Raji (cell line): ENCODE data around the gene GINS2.

Experiments
- POLR2A ChIP-seq: IDR thresholded peaks from 2 replicates; pipeline ENCODE4 v1.6.1; 2011; ENCODE audit warnings: low read depth, low read length, control low read depth; ENCODE audit not compliant: insufficient read depth

The GINS2 gene

DNA sequence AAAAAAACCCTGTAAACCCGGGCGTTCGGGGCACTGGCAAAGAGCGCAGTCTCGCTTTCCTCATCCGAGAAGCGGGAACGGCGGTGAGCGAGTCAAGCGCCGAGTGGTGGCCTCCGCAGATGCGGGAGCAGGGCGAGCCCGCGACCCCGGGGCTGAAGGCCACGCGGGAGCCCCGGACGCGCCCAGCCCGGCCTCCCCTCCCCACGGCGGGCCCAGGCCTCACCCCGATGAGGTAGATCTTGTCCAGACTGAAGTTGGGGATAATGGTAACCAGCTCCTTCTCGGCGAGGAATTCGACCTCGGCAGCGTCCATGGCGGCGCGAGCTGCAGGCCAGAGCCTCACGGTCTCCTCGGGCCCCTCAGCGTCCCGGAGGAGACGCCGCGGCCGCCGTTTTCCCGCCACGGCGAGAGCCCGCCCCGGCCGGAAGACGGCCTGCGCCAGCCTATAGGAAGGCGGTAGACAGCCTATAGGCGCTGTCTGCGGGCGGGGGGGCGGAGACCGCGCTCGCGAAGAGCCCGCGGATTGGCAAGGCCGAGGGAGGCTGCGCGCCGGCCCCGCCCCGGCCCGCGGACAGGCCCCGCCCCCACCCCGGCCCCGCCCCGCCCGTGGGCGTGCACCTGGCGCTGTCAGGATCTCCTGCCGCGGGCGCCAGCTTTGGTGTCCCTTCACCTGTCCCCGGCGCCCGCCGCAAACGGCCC is at the start of gene GINS2:
Gene GINS2, minus strand, starts transcription at position 369 of the 699 bp plus-strand sequence. Its CDS starts 56 bp downstream, at position 313.
- peak; percentile 87 for TF ChIP-seq POLR2A

DNA sequence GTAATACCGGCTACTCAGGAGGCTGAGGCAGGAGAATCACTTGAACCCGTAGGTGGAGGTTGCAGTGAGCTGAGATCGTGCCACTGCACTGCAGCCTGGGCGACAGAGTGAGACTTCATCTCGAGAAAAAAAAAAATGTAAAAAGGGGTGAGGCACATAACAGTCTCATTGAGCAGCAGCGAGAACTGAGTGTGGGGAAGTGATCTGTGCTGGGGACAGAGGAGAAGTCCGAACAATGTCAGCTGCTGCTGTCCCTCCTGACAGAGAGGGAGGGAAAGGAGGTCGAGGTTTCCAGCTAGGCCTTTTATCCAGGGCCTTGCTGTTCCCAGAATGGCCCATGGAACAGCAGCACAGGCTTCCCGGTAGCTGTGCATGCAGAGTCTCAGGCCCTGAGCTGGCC is 48.2 kb upstream of the GINS2 start:
- no peak for TF ChIP-seq POLR2A

DNA sequence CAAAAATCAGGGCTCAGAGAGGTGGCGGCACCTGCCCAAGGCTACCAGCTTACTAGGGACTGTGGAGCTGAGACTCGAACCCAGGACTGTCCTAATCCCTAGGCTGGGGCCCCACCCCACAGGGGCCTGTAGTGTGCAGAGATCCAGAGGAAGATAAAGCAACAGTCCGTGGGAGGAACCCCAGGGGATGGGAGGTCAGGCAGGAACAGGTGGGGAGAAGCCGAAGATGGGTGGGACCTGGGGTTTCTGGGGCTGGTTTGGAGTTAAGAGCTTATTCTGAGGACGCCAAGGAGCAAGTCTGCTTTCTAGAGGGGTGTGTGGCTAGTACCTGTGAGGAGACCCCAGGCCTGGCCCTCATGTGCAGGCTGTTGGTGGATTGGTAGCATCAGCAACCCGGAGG is 47.2 kb upstream of the GINS2 start:
- TF ChIP-seq POLR2A: no peak

DNA sequence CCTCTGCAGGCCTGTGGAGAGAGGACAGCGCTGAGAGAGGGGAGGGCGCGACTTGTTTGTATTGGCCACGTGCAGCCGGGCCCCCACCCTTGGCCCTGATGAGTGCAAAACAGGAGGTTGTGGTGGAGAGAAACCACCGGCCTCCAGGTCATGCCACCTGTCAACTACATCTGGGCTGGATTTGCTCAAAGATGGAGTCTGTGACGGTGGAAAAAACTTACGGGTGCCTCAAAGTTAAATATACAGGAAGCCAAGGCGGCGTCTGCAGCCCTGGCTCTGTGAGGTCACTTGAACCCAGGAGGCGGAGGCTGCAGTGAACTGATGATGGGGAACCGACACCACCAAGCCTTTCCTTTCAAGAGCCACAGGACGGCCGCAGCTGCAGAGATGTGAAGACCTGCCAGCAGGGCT is 46.5 kb upstream of the GINS2 start:
- no peak for TF ChIP-seq POLR2A

DNA sequence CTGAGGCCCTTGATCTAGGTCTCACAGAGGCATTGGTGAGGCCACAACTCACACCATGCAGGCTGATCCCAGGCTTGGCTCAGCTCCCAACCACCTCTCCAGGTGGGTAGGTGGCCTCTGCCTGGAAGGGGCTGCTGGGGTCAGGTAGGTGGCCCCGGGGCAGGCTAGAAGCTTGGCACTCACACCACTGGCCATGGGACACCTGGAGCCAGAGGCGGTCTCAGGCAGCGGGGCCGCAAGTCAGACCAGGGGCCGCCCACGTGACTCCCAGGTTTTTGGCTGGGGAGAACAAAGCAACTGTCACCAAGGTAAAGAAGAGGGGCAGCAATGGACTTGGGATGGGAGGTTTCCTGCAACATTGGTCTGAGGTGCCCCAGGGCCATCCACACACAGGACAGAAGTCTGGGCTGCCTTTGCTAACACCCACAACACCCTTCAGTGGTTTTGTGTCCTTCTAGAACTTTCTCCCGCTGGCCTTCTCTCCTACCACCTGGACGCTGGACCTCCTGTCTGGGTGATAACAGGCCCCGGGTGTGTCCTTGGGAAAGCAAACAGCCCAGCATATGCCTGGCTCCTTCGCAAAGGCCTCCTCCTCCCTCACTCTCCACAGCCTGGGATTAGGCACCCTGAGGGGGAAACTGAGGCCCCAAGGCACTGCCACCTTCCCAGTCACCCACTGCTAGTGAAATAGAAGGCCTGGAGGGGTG is 45.7 kb upstream of the GINS2 start:
- no peak for TF ChIP-seq POLR2A

DNA sequence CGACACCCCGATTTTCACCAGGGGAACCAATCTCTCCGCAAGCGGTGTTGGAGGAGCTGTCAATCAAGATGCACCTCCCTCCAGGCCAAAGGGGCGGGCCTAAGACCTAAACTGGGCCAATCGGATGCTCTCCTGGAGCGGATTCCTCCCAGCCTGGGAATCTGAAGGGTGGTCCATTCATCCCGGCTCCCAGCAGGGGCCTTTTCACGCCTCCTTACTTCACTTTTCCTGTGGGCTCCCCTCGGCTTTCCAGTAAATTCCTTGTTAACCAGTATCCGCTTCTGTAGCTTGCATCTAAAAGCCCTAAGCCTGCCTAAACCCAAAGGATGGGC is 45.1 kb upstream of the GINS2 start:
- no peak for TF ChIP-seq POLR2A

DNA sequence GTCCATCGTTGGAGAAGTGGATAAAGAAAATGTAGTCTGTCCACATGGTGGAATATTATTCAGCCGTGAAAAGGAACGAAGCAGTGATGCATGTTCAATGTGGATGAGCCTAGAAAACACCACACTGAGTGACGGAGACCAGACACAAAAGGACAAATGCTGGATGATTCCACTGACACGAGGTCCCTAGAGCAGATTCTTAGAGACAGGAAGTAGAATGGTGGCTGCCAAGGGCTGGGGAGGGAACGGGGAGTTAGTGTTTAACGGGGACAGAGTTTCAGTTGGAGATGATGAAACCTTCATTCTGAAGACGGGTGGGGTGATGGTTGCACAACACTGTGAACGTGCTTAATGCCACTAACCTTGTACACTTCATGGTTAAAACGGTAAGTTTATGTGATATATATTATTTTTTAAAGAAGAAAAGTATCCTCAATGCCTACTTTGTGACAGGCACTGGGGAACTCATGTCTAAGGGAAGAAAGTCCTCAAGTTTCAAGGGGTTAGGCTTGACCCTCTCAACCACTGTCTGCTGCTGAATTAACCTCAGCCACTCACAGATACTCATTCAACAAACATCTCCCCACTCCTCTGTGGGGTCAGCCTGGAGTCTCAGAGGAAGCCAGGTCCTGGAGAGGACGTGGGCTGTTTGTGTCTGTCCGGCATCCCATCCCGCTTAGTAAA is 44.5 kb upstream of the GINS2 start:
- TF ChIP-seq POLR2A: no peak

DNA sequence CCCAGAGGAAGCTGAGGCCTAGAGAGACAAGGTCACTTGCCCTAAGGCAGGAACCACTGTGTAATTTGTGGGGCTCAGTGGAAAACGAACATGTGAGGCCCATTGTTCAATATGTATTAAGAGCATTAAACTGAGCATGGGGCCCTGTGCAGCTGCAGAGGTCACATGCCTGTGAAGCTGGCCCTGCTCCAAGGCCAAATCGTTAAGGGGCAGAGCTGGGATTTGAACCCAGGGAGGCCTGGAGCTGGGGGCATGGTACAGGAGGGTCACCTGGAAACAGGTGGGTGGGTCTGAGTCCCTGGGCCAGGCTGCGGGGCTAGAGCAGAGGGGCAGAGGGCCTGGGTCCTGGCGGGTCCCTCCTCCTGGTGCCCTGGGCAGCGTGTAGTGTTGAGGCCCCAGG is 42.4 kb upstream of the GINS2 start:
- no peak for TF ChIP-seq POLR2A

DNA sequence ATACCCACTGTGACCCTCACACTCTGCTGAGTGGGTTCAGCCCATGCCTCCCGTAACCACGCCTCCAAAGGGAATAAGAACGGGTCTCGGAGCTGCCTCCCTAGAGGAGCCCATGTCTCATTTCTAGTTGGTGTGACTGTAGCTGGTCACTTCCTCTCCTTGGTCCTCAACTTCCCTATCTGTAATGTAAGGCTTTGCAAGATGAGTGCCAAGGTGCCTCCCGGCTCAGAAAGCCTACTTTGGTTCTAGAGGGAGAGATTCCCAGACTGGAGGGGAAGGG is 41.4 kb upstream of the GINS2 start:
- no peak for TF ChIP-seq POLR2A

DNA sequence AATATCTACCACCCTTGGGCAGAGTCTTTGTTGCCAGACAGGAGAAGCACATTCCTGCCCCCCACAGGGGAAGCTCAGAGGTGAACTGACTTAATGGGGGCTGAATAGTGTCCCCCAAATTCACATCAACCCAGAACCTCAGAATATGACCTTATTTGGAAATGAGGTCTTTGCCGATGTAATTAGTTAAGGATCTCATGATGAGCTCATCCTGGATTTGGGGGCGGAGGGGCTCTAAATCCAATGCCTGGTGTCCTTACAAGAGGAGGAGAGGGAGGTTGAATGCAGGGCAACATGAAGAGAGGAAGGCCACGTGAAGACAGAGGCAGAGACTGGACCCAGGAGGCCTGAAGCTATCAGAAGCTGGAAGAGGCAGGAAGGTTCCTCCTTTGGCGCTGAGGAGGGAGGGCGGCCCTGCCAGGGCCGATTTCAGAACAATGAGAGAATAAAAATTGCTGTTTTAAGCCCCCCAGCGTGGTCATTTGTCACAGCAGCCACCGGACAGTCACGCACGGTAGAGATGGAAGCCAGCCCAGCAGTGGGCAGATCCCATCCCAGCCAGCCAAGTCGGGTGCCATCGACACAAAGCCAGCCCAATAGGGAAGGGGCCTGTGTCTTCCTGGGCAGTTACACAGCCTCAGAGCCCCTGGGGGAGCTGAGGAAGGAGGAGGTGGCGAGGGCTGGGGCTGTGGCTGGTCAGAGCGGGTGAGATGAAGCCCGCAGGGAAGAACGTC is 40.9 kb upstream of the GINS2 start:
- TF ChIP-seq POLR2A: no peak

DNA sequence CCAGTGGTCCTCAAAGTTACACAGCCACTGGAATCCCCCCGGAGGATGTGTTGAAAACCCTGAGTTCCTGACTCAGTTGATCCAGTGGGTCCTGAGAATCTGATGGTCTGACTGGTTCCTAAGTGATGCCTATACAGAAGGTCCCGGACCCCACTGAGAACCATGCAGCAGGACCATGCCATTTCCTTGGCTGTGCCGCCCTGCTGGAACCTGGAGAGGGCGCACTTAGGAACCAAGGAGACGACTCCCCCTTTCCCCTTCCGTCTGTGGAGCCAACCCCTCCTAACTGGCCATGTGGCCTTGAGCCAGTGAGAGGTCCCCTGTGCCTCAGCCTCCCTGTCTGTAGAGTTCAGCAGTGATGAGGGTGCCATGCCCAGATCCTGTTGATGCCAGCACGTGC is 40.1 kb upstream of the GINS2 start:
- no peak for TF ChIP-seq POLR2A

DNA sequence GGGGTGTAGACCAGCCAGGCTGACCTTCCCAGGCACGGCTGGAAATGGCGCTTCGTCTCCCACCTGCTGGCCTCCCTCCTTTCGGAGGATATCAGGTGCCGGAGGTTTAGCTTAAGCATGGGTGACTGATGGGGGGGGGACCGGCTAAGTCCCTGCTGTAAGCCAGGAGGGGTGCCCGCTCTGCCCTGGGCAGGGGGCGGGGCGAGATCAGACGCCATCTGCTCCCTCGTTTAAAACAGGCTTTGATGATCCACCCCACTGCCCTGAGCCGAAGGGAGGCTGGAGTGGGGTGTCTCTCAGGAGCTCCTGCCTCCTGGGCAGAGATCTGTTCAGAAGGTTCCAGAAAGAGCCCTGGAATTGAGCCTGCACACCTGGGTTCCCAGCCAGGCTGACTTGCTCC is 36.2 kb upstream of the GINS2 start:
- no peak for TF ChIP-seq POLR2A

DNA sequence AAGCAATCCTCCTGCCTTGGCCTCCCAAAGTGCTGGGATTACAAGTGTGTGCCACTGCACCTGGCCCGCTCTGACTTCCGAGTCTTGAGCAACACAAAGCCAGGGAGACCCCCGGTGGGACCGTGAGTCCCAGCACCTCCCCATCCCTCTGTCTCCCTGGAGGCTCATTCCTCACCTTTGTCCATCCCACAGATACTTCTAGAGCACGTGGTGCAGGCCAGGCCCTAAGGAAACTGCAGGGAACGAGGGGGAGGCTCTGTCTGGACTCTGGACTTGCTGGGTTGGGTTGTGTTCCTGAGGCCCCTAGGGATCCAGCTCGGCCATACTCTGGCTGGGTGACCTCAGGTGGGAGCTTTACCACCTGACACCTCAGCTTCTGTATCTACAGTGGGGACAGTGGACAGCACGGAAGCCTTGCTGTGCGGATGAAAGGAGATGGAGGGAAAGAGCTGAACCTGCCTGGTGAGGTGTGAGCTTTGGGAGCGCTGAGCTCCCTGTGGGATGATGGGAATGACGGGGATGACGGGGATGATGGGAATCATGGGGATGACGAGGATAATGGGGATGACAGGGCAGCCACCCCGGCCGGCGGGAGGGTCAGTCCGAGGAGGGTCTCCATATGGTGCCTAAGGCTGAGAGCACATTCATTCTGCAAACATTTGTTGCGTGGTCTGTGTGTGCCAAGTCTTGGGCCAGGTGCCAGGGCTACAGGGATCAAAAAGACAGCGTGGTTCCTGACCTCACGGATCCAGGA is 35.5 kb upstream of the GINS2 start:
- TF ChIP-seq POLR2A: no peak

DNA sequence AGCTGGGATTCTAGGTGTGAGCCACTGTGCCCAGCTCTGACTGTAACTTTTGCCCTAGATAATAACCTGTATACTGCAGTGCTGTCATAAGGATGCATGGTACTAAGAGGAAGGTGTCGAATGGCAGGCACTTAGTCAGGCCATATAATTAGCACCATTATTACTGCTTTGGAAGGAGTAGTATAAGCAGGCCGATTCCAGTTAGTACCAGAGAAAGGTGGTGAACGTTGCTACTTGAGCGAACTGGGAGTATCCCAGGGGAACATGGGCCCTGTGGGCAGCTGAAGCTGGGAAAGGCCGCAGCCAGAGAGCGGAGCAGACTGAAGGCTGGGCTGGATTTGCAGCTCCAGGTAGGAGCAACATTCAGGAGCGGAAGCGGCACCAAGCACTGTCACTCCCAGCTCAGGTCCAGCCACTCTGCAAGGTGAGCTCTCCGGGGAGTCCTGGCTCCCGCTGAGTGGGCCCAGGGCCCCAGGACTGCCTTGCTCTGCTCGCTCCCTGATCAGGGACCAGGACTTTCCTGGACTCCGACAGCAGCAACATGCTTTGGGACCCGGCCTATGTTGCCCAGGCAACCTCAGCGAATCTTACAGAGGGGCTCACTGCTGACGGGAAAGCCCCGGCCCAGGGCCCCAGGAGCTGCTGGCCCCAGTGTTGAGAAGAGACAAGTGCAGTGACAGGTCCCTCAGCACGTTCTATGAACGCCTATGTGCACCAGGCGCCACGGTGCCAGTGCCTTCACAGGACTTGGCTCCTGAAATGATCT is 33.6 kb upstream of the GINS2 start:
- no peak for TF ChIP-seq POLR2A
